ENCODE data around the gene ITLN2. TPM values are rescaled to one million over a fixed set of nuclear protein-coding genes. Genes with fewer than 3 reads are reported as not detected.
"Not testable (repeated sequence)": the region's sequence is repeated elsewhere in the genome, so short reads cannot be mapped to it uniquely, and the experiment has no call there.

ITLN2 gene
- polyA plus RNA-seq, 2 of the 4 experiments (the other 2 are of a cell fraction): 0.22 to 0.30 TPM

DNA sequence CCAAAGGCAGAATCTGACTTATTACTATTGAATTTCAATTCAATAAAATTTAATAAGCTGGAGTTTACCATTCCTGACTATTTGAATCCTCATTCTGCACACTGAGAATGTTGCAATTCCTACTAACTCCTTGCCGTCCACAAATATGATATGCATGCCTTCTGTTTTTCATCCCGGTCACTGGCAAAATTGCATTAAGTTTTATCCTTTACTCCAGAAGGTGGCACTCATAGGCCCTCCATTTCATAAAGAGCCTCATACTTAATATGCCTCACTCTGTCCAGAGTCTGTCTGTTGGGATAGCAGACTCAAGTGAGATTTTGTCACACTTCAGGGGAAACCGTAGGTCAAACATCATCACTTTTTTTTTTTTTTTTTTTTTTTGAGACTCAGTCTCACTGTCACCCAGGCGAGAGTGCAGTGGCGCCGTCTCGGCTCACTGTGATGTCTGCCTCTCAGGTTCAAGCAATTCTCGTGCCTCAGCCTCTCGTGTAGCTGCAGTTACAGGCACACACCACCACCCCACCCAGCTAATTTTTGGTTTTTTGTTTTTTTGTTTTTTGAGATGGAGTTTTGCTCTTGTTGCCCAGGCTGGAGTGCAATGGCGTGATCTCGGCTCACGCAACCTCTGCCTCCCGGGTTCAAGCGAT is 39.1 kb upstream of the ITLN2 start (continued):
- TF ChIP-seq RAD21 (conservative IDR thresholded peaks at IDR 0.05 in 1 of 2, IDR thresholded peaks at IDR 0.05 in 1 of 2): peak; percentile 67 to 71
- TF ChIP-seq HES2 (IDR thresholded peaks at IDR 0.05): no peak
- no peak for TF ChIP-seq TFCP2L1 (CRISPR knock-in tag; IDR thresholded peaks at IDR 0.05)
- TF ChIP-seq BHLHE40 (IDR thresholded peaks at IDR 0.05; ENCODE audit: low read depth, low read length): no peak
- no peak for TF ChIP-seq ESRRA (IDR thresholded peaks at IDR 0.05; ENCODE audit: borderline replicate concordance, low read length)
- TF ChIP-seq CHD2 (IDR thresholded peaks at IDR 0.05; ENCODE audit: low read length, partially characterized antibody): no peak
- no peak for TF ChIP-seq GATA3 (IDR thresholded peaks at IDR 0.05; ENCODE audit: borderline replicate concordance)
- no peak for TF ChIP-seq ZSCAN20 (CRISPR knock-in tag; IDR thresholded peaks at IDR 0.05)
- TF ChIP-seq FOSL2 (IDR thresholded peaks at IDR 0.05): no peak
- TF ChIP-seq FOSL2 (CRISPR knock-in tag; IDR thresholded peaks at IDR 0.05): no peak
- no peak for TF ChIP-seq RFX5 (IDR thresholded peaks at IDR 0.05)
- TF ChIP-seq EHMT2 (IDR thresholded peaks at IDR 0.05; ENCODE audit: low read depth): no peak
- TF ChIP-seq HOXB5 (CRISPR knock-in tag; IDR thresholded peaks at IDR 0.05): no peak
- TF ChIP-seq EP300 (IDR thresholded peaks at IDR 0.05): no peak
- no peak for TF ChIP-seq FOSB (CRISPR knock-in tag; IDR thresholded peaks at IDR 0.05)
- TF ChIP-seq MAZ (IDR thresholded peaks at IDR 0.05; ENCODE audit: borderline replicate concordance, low read depth, low read length): no peak
- no peak for TF ChIP-seq ZFP36 (IDR thresholded peaks at IDR 0.05; ENCODE audit: borderline replicate concordance, partially characterized antibody)
- TF ChIP-seq PBX3 (IDR thresholded peaks at IDR 0.05): no peak

- DNase-seq (ENCODE audit: low read depth in 1 of 2, low spot score in 1 of 2); H3K4me3 ChIP-seq; H3K9me3 ChIP-seq; H3K27ac ChIP-seq; H3K4me2 ChIP-seq; FAIRE-seq; ATAC-seq: not testable (repeated sequence)
- POLR2A ChIA-PET: interaction anchor here (1.0 kb wide), 1 partner anchor 106 kb away, joined by 3 read pairs; no protein-coding TSS in a partner anchor
- H3K4me1 ChIP-seq: peaks cover 29% of the 10 kb centered on the region
- CTCF ChIA-PET: interaction anchor here (0.6 to 11.1 kb wide), 7 partner anchors 13 to 265 kb away, joined by 3 to 176 read pairs (median 15); partner anchors contain the start of genes F11R and KLHDC9
- 80% methylated on average over 4 of the region's 4 CpGs for WGBS (ENCODE audit: missing lambda C conversion rate)
These were observed 37.4 kb upstream of the ITLN2 start for GRCh38 chr1:160992036-160992435.

DNA sequence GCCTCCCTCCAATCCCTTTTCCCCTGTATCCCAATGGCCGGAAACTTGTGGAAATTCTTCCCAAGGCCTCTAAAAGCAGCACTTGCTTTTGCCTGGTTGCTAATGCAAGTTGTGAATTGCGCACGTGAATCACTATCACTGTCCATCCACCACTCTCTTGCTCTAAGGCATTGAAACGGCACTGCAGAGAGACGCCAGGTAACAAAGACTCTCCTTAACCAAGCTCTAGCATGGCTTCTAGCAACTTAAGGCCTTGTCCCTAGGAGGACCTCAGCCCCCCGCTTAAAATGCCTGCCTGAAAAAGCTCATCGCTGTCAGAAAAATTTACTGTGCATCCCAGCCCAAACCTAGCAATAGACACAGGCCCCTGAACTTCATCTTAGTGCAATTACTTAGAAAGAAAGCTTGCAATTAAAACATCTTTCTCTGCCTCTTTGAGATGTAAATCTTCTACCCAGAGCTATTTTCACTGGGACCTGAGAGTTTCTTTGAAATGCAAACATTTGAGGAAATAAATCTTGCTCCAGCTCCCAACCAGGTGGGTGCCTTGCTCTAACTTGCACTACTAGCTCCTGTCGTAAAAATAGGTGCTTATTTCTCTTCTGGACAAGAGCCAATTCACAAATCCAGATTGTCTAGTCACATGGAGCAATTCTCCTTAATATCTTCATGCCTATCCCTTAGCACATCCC is 32.9 kb upstream of the ITLN2 start:
- TF ChIP-seq ATOH8 (CRISPR knock-in tag; IDR thresholded peaks at IDR 0.05; ENCODE audit: low read depth) (no peak), TP53 (CRISPR knock-in tag; IDR thresholded peaks at IDR 0.05) (no peak), GATA3 (IDR thresholded peaks at IDR 0.05; ENCODE audit: borderline replicate concordance) (no peak)
- H3K9me3 ChIP-seq: no peaks in the 10 kb centered on the region
- DNase-seq (ENCODE audit: low read depth in 1 of 2, low spot score in 1 of 2) (no peak), FAIRE-seq (no peak), ATAC-seq (no peak)
- H3K27ac ChIP-seq: no peak overlapping the region
- ChIA-PET POLR2A (no interaction called here), CTCF (interaction anchor here (0.6 to 4.8 kb wide), 15 partner anchors 9 to 309 kb away, joined by 3 to 34 read pairs (median 4); partner anchors contain the start of gene KLHDC9)
- H3K4me2 ChIP-seq: no peak overlapping the region
- 92% methylated on average over 8 of the region's 8 CpGs for WGBS (ENCODE audit: missing lambda C conversion rate)
- H3K4me3 ChIP-seq: no peak overlapping the region
- H3K4me1 ChIP-seq: peaks cover 8% of the 10 kb centered on the region; the same call in 2 of the 3 replicates
